ENCODE measurements around the gene HNRNPC.

DNA sequence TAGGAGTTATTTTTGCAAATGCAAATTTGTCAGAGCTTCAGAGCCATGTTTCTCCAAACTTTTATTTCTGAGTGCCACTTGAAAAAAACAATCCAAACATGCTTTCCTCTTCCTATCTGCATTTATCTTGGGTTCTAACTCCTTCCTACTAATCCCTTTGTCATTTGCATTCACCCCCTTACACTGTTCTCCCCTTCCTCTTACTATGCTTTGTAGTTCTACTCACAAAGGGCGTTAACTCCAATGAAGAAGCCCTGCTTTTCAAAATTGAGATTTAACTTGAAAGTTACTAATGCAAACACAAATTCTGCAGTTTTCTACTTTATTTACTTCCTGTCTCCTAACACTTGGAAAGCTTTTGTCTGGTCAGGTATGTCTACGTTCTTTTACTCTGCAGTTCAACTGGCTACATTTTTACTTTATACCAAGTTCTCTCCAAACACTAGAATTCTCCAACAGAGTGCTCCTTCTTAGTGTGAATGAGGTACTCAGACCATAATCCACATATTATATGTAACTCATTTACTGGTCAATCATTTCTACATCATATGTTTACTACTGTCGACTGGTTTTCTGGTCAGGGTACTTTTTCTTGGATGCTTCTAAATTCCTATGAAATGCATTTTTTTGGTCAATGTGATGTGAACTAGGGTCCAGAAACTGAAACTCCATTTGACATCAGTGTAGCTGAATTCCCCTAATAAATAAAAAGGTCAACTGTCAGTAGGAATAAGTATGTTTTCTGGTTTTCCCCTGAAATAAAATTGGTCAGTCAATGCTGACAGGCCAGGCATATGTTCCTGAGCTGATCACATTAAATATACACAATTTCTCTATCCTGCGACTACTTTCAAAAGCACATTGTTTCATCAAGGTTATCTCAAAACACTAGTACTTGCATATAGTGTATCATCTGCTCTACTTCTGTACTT, 62.2 kb downstream of the HNRNPC start:
- TF ChIP-seq, protein P1, sequence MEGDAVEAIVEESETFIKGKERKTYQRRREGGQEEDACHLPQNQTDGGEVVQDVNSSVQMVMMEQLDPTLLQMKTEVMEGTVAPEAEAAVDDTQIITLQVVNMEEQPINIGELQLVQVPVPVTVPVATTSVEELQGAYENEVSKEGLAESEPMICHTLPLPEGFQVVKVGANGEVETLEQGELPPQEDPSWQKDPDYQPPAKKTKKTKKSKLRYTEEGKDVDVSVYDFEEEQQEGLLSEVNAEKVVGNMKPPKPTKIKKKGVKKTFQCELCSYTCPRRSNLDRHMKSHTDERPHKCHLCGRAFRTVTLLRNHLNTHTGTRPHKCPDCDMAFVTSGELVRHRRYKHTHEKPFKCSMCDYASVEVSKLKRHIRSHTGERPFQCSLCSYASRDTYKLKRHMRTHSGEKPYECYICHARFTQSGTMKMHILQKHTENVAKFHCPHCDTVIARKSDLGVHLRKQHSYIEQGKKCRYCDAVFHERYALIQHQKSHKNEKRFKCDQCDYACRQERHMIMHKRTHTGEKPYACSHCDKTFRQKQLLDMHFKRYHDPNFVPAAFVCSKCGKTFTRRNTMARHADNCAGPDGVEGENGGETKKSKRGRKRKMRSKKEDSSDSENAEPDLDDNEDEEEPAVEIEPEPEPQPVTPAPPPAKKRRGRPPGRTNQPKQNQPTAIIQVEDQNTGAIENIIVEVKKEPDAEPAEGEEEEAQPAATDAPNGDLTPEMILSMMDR (conservative IDR thresholded peaks at IDR 0.05; ENCODE audit: low read length) = no peak
- TF ChIP-seq EZH2phosphoT487 (IDR thresholded peaks at IDR 0.05; ENCODE audit: borderline replicate concordance, low read depth, low read length) = no peak

Measured in OCI-LY7 (cell line).